Stomach (tissue), 4 donors: ENCODE results near the gene LILRB3.

Experiments used
- EP300 ChIP-seq: sonication (generic); formaldehyde crosslinking; IDR thresholded peaks from one replicate; pipeline ENCODE4 v1.6.1; 2017; ENCODE audit warnings: antibody characterized with exemption
- POLR2AphosphoS5 ChIP-seq, 3 donors: sonication (generic); formaldehyde crosslinking; IDR thresholded peaks; one replicate each; pipeline ENCODE4 v1.6.1; 2016; ENCODE audit warnings: antibody characterized with exemption in 3 of 3
- TF ChIP-seq, protein P1 (sequence below), 7 experiments: fragments of 450-650 bp in 4 of 7; fragments of 200-600 bp in 3 of 7; sonication (generic) in 3 of 7; IDR thresholded peaks; one replicate each; pipeline ENCODE4 v1.5.1; 2016 to 2019; ENCODE audit warnings: antibody characterized with exemption in 7 of 7, control low read depth in 2 of 7, mild to moderate bottlenecking in 1 of 7

DNA sequence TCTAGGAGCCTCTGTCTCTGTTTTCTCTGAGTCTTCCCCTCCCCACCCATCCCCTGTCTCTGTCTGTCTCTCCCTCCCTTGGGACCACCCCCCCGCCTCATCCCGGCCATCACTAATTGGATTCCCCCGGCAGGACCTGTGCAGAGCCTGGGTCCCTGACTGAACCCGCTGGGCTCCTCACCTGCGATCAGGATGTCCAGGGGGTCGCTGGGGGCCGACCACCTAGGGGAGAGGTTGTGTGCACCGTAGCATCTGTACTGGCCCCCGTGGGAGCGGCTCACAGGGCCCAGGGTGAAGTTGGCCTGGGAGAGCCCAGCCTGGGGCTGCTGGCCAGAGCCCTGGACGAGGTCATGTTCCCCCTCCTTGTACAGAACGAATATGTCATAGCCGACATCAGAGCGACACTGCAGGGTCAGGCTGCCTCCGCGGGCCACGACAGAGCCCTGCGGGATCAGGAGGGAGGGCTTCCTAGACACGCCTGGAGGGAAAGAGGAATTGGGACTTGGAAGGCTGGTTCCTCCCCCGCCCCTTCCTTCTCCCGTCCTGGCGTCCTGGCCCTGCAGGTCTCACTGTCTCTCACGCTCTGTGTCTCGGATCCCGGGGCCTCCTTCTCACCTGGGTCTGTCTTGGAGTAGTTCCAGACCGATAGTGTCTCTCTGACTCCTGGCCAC lies 32.4 kb upstream of the LILRB3 start:
- TF ChIP-seq, protein P1, sequence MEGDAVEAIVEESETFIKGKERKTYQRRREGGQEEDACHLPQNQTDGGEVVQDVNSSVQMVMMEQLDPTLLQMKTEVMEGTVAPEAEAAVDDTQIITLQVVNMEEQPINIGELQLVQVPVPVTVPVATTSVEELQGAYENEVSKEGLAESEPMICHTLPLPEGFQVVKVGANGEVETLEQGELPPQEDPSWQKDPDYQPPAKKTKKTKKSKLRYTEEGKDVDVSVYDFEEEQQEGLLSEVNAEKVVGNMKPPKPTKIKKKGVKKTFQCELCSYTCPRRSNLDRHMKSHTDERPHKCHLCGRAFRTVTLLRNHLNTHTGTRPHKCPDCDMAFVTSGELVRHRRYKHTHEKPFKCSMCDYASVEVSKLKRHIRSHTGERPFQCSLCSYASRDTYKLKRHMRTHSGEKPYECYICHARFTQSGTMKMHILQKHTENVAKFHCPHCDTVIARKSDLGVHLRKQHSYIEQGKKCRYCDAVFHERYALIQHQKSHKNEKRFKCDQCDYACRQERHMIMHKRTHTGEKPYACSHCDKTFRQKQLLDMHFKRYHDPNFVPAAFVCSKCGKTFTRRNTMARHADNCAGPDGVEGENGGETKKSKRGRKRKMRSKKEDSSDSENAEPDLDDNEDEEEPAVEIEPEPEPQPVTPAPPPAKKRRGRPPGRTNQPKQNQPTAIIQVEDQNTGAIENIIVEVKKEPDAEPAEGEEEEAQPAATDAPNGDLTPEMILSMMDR (IDR thresholded peaks at IDR 0.05): no peak
- TF ChIP-seq POLR2AphosphoS5 (IDR thresholded peaks at IDR 0.05) (no peak), EP300 (no peak)
